Panc1 (cell line): ENCODE data around the gene TMX1. TPM values are rescaled to one million over a fixed set of nuclear protein-coding genes. Genes with fewer than 3 reads are reported as not detected.

Experiments used
- ATAC-seq: fragments of 200-7000 bp; cut with Tn5 transposase; 2 replicates; pipeline ENCODE4 v1.9.1; 2020; ENCODE audit warnings: mild to moderate bottlenecking, moderate library complexity
- BruUV-seq: library from RNA; stranded (reverse); fragments of 400-500 nt; replicated peaks from 2 replicates; lab custom pipeline; 2021; lab: Mats Ljungman, UMichigan
- CTCF ChIA-PET: fragments of 300-600 bp; sonication (Branson Sonifier 250); formaldehyde crosslinking; loops from one replicate; lab custom pipeline; 2022; ENCODE audit warnings: antibody characterized with exemption; lab: Charles Lee
- POLR2A ChIA-PET: fragments of 300-600 bp; sonication (Branson Sonifier 250); formaldehyde crosslinking; loops from one replicate; lab custom pipeline; 2022; ENCODE audit warnings: antibody characterized with exemption; lab: Charles Lee
- DNase-seq: peaks from one replicate; pipeline ENCODE4 v3.0.0-alpha.2; 2010; ENCODE audit warnings: low read depth, low spot score
- H3K27ac ChIP-seq: 2 replicates; pipeline ENCODE4 v1.5.1; 2011; ENCODE audit warnings: mild to moderate bottlenecking, low read length, inconsistent platforms
- H3K27me3 ChIP-seq: fragments of 200-500 bp; sonication (Bioruptor generic); 2 replicates; pipeline ENCODE4 v1.6.0; 2014; ENCODE audit warnings: low read length, inconsistent platforms; ENCODE audit not compliant: control insufficient read depth, insufficient read depth
- H3K36me3 ChIP-seq: fragments of 200-500 bp; sonication (Bioruptor generic); 2 replicates; pipeline ENCODE4 v1.5.1; 2014; ENCODE audit warnings: inconsistent platforms, mild to moderate bottlenecking, low read length, moderate library complexity; ENCODE audit not compliant: control insufficient read depth, insufficient read depth
- H3K4me1 ChIP-seq: 2 replicates; pipeline ENCODE4 v1.5.1; 2011; ENCODE audit warnings: inconsistent platforms, mild to moderate bottlenecking, low read length, moderate library complexity; ENCODE audit not compliant: control insufficient read depth, insufficient read depth
- H3K4me3 ChIP-seq, 2 experiments: 2 replicates each; pipeline ENCODE4 v1.5.1; 2011 to 2012; ENCODE audit warnings: low read depth in 2 of 2, low read length in 2 of 2, mild to moderate bottlenecking in 2 of 2, inconsistent platforms in 1 of 2, moderate library complexity in 1 of 2
- H3K9me3 ChIP-seq: fragments of 200-500 bp; sonication (Bioruptor generic); 2 replicates; pipeline ENCODE4 v1.5.1; 2014; ENCODE audit warnings: low read depth, mild to moderate bottlenecking, inconsistent platforms, low read length, moderate library complexity; ENCODE audit not compliant: control insufficient read depth, insufficient read depth
- POLR2AphosphoS5 ChIP-seq: IDR thresholded peaks from 2 replicates; pipeline ENCODE4 v1.6.1; 2012; ENCODE audit warnings: mild to moderate bottlenecking, low read depth, low read length, moderate library complexity
- SIN3A ChIP-seq: IDR thresholded peaks from 2 replicates; pipeline ENCODE4 v1.6.1; 2012; ENCODE audit warnings: low read depth, mild to moderate bottlenecking, low read length, moderate library complexity, borderline replicate concordance; ENCODE audit not compliant: insufficient read depth
- TCF7L2 ChIP-seq: IDR thresholded peaks from 2 replicates; pipeline ENCODE4 v1.6.1; 2011; ENCODE audit warnings: mild to moderate bottlenecking, low read depth, low read length, inconsistent platforms
- in situ Hi-C: cut with HindIII; loops from 2 replicates; pipeline ENCODE4 v1.10.0; 2016; ENCODE audit warnings: low sequenced_read_pairs, low pct_unique_long_range_greater_than_20kb
- intact Hi-C: fragments of 100-400 bp; cut with micrococcal nuclease; formaldehyde crosslinking; loops from one replicate; pipeline ENCODE4 v1.10.0; 2022; ENCODE audit not compliant: unreplicated experiment
- total RNA-seq: library from RNA; stranded (reverse); gene quantifications from one replicate; pipeline ENCODE4 v1.2.1, GENCODE V29; 2021; ENCODE audit not compliant: unreplicated experiment
- TF ChIP-seq, protein P1 (sequence below): fragments of 450-650 bp; IDR thresholded peaks from 2 replicates; pipeline ENCODE4 v1.5.1; 2017; ENCODE audit warnings: mild to moderate bottlenecking
- TF ChIP-seq, protein P2 (sequence below), 2 experiments: IDR thresholded peaks; 2 replicates each; pipeline ENCODE4 v1.6.1; 2011 to 2012; ENCODE audit warnings: low read depth in 2 of 2, control low read depth in 1 of 2, low read length in 1 of 2, mild to moderate bottlenecking in 1 of 2, moderate library complexity in 1 of 2; ENCODE audit not compliant: insufficient read depth in 1 of 2

TMX1 gene
- total RNA-seq, 1 experiment from 2014 or later = 34.9 TPM

DNA sequence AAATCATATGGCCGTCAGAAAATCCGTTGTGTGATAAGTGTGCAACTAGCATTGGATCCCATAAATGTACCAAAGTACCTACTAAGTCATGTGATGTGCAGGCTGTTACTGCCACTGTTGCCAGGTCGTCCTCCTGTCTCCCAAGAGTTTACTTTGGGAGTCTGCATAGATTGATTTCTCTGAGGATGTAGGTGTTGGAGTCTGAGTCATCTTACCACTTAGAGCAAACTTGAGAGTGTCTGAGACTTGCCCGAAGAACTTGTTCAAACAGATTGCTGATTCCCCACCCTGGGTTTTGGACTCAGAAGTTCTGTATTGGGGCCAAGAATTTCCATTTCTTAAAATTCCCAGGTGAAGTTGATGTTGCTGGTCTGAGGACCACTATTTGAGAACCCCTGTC, 11.4 kb downstream of the TMX1 start:
- no peaks in the 10 kb centered on the region for H3K4me1 ChIP-seq
- in situ Hi-C loops = no loop called here
- intact Hi-C loops = no loop called here
- TF ChIP-seq TCF7L2 (no peak), SIN3A (no peak), POLR2AphosphoS5 (no peak)
- TF ChIP-seq, protein P1, sequence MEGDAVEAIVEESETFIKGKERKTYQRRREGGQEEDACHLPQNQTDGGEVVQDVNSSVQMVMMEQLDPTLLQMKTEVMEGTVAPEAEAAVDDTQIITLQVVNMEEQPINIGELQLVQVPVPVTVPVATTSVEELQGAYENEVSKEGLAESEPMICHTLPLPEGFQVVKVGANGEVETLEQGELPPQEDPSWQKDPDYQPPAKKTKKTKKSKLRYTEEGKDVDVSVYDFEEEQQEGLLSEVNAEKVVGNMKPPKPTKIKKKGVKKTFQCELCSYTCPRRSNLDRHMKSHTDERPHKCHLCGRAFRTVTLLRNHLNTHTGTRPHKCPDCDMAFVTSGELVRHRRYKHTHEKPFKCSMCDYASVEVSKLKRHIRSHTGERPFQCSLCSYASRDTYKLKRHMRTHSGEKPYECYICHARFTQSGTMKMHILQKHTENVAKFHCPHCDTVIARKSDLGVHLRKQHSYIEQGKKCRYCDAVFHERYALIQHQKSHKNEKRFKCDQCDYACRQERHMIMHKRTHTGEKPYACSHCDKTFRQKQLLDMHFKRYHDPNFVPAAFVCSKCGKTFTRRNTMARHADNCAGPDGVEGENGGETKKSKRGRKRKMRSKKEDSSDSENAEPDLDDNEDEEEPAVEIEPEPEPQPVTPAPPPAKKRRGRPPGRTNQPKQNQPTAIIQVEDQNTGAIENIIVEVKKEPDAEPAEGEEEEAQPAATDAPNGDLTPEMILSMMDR = no peak
- TF ChIP-seq, protein P2, sequence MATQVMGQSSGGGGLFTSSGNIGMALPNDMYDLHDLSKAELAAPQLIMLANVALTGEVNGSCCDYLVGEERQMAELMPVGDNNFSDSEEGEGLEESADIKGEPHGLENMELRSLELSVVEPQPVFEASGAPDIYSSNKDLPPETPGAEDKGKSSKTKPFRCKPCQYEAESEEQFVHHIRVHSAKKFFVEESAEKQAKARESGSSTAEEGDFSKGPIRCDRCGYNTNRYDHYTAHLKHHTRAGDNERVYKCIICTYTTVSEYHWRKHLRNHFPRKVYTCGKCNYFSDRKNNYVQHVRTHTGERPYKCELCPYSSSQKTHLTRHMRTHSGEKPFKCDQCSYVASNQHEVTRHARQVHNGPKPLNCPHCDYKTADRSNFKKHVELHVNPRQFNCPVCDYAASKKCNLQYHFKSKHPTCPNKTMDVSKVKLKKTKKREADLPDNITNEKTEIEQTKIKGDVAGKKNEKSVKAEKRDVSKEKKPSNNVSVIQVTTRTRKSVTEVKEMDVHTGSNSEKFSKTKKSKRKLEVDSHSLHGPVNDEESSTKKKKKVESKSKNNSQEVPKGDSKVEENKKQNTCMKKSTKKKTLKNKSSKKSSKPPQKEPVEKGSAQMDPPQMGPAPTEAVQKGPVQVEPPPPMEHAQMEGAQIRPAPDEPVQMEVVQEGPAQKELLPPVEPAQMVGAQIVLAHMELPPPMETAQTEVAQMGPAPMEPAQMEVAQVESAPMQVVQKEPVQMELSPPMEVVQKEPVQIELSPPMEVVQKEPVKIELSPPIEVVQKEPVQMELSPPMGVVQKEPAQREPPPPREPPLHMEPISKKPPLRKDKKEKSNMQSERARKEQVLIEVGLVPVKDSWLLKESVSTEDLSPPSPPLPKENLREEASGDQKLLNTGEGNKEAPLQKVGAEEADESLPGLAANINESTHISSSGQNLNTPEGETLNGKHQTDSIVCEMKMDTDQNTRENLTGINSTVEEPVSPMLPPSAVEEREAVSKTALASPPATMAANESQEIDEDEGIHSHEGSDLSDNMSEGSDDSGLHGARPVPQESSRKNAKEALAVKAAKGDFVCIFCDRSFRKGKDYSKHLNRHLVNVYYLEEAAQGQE (IDR thresholded peaks at IDR 0.05; ENCODE audit: insufficient read depth in 1 of 2, low read depth in 2 of 2, low read length in 1 of 2) = no peak
- no peaks in the 10 kb centered on the region for H3K9me3 ChIP-seq
- no peak overlapping the region for H3K27ac ChIP-seq
- ATAC-seq = no peak
- no peaks in the 10 kb centered on the region for H3K27me3 ChIP-seq
- no TSS peak for BruUV-seq
- ChIA-PET CTCF (no interaction called here), POLR2A (no interaction called here)
- DNase-seq = no peak
- H3K4me3 ChIP-seq = no peak overlapping the region
- H3K36me3 ChIP-seq = peaks cover 19% of the 10 kb centered on the region; the same call in 1 of the 2 replicates

DNA sequence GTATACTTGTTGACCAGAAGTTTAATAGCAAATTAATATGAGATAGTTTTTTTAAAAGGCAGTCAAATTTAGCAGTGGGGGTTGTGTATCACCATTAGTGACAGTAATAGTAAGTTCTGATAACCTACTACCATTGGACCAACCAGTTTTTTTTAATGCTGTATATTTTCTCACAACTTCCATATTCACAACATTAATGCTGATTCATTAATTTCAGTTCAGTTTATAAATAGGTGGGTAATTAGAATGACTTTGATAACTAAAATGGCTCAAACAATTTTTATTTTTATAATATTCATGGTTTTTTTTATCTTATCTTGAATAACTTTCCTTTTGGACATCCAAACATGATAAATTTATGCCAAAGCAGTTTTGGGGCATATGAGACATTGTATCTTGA, 13.8 kb downstream of the TMX1 start:
- Histone ChIP-seq H3K4me1 (no peaks in the 10 kb centered on the region), H3K27ac (no peak overlapping the region), H3K36me3 (peaks cover 15% of the 10 kb centered on the region; the same call in 1 of the 2 replicates), H3K9me3 (no peaks in the 10 kb centered on the region), H3K4me3 (no peak overlapping the region), H3K27me3 (no peaks in the 10 kb centered on the region)
- TF ChIP-seq TCF7L2 (no peak), POLR2AphosphoS5 (no peak), SIN3A (no peak)
- TF ChIP-seq, protein P1 = no peak
- TF ChIP-seq, protein P2 (IDR thresholded peaks at IDR 0.05; ENCODE audit: insufficient read depth in 1 of 2, low read depth in 2 of 2, low read length in 1 of 2) = no peak
- DNase-seq = no peak
- POLR2A ChIA-PET = no interaction called here
- no TSS peak for BruUV-seq
- intact Hi-C loops = no loop called here
- CTCF ChIA-PET = no interaction called here
- no peak for ATAC-seq
- in situ Hi-C loops = no loop called here
